T-cell (primary cell): Measurements from ENCODE around the gene RUNX1. TPM values are rescaled to one million over a fixed set of nuclear protein-coding genes. Genes with fewer than 3 reads are reported as not detected.

Experiments
- ATAC-seq, 4 experiments: fragments of 200-7000 bp in 3 of 4; fragments of 150-1000 bp in 1 of 4; cut with Tn5 transposase; replicated peaks in 1 of 4; 1 replicate in 3 of 4; 2 replicates in 1 of 4; pipeline ENCODE4 v1.10.0; 2021; ENCODE audit warnings: moderate library complexity in 3 of 4, mild to moderate bottlenecking in 2 of 4, moderate number of reproducible peaks in 1 of 4
- CTCF ChIA-PET, 2 donors: fragments of 300-600 bp; sonication (Branson Sonifier 250); formaldehyde crosslinking; loops; one replicate each; lab custom pipeline; 2022; ENCODE audit warnings: antibody characterized with exemption in 2 of 2; lab: Charles Lee
- POLR2A ChIA-PET, 2 donors: fragments of 300-600 bp; sonication (Branson Sonifier 250); formaldehyde crosslinking; loops; one replicate each; lab custom pipeline; 2022; ENCODE audit warnings: antibody characterized with exemption in 2 of 2; lab: Charles Lee
- DNase-seq, 35 experiments: peaks; one replicate each; pipeline versions ENCODE4 v3.0.0 to v3.0.0-alpha.2; 2013 to 2023
- H3K27ac ChIP-seq: one replicate; pipeline ENCODE4 v1.5.1; 2013; ENCODE audit warnings: low read length
- H3K27me3 ChIP-seq, 2 experiments: replicated peaks in 1 of 2; 1 replicate in 1 of 2; 2 replicates in 1 of 2; pipeline versions ENCODE4 v1.6.1 to v1.7.0; 2013; ENCODE audit warnings: low read length in 1 of 2, mixed read lengths in 1 of 2; ENCODE audit not compliant: control insufficient read depth in 2 of 2, insufficient read depth in 2 of 2; ENCODE audit errors: extremely low read depth in 1 of 2
- H3K36me3 ChIP-seq, 2 donors: 1 replicate in 1 of 2; 2 replicates in 1 of 2; pipeline versions ENCODE4 v1.6.1 to v1.7.0; 2013; ENCODE audit warnings: low read length in 1 of 2; ENCODE audit not compliant: control insufficient read depth in 2 of 2, insufficient read depth in 1 of 2; ENCODE audit errors: extremely low read depth in 1 of 2
- H3K4me1 ChIP-seq, 2 experiments: 1 replicate in 1 of 2; 2 replicates in 1 of 2; pipeline versions ENCODE4 v1.6.1 to v1.7.0; 2013; ENCODE audit warnings: low read length in 2 of 2, mixed read lengths in 1 of 2; ENCODE audit not compliant: insufficient read depth in 2 of 2, control insufficient read depth in 1 of 2; ENCODE audit errors: extremely low read depth in 1 of 2
- H3K4me3 ChIP-seq, 2 donors: 1 replicate in 1 of 2; 2 replicates in 1 of 2; pipeline versions ENCODE4 v1.5.1 to v1.7.0; 2013; ENCODE audit warnings: mild to moderate bottlenecking in 2 of 2, low read length in 1 of 2, moderate library complexity in 1 of 2; ENCODE audit not compliant: control insufficient read depth in 1 of 2; ENCODE audit errors: extremely low read depth in 1 of 2
- H3K9me3 ChIP-seq: 2 replicates; pipeline ENCODE4 v1.7.0; 2013
- H3K27ac Mint-ChIP-seq, 2 donors: one replicate each; pipeline ENCODE4 v1.8.0; 2020 to 2021; ENCODE audit warnings: mild to moderate bottlenecking in 2 of 2, mixed read lengths in 2 of 2
- H3K27me3 Mint-ChIP-seq, 2 donors: one replicate each; pipeline ENCODE4 v1.8.0; 2021 to 2022; ENCODE audit warnings: mixed read lengths in 2 of 2
- H3K36me3 Mint-ChIP-seq: one replicate; pipeline ENCODE4 v1.8.0; 2021; ENCODE audit warnings: mixed read lengths
- H3K4me1 Mint-ChIP-seq, 3 donors: one replicate each; pipeline ENCODE4 v1.8.0; 2020 to 2022; ENCODE audit warnings: mixed read lengths in 3 of 3, mild to moderate bottlenecking in 1 of 3
- H3K4me3 Mint-ChIP-seq, 3 donors: one replicate each; pipeline ENCODE4 v1.8.0; 2020 to 2022; ENCODE audit warnings: mild to moderate bottlenecking in 3 of 3, mixed read lengths in 3 of 3, moderate library complexity in 3 of 3
- H3K9me3 Mint-ChIP-seq, 3 donors: one replicate each; pipeline ENCODE4 v1.8.0; 2020 to 2022; ENCODE audit warnings: mixed read lengths in 3 of 3
- WGBS: methylation state at CpG from one replicate; pipeline ENCODE4 v1.1.5; 2013; ENCODE audit warnings: missing lambda C conversion rate; ENCODE audit not compliant: insufficient coverage; 5-methylcytosine and 5-hydroxymethylcytosine counted together
- total RNA-seq, 35 experiments: library from RNA in 6 of 35; stranded (reverse) in 6 of 35; fragments of 120-200 nt in 1 of 35; gene quantifications; one replicate each; pipeline versions ENCODE4 v1.2.1 to v1.2.4 and lab custom pipeline; 2013 to 2026

The RUNX1 gene
- total RNA-seq, 5 donors from 2014 or later (not counting 1 experiment from before 2014, with no cell fraction given) = 87.0 to 117 (median 104) TPM

- H3K27ac Mint-ChIP-seq = peak overlapping the region; percentile 97 to 98
- POLR2A ChIA-PET = interaction anchor here in 1 of 2 donors (0.5 to 1.2 kb wide), 3 partner anchors 19 to 108 kb away, joined by 3 to 4 read pairs (median 3); no protein-coding TSS in a partner anchor
- peaks cover 40% of the 10 kb centered on the region for H3K36me3 Mint-ChIP-seq
- H3K9me3 ChIP-seq = no peaks in the 10 kb centered on the region
- ATAC-seq (no peak), DNase-seq (peak in 1 of 35 experiments; percentile 50)
- H3K27me3 Mint-ChIP-seq = no peaks in the 10 kb centered on the region
- CTCF ChIA-PET = interaction anchor here in 1 of 2 donors (0.8 to 1.1 kb wide), 2 partner anchors 71 to 99 kb away, joined by 3 to 4 read pairs; no protein-coding TSS in a partner anchor
- H3K4me1 ChIP-seq = peaks cover 58 to 70% of the 10 kb centered on the region in 2 experiments
- H3K36me3 ChIP-seq = peaks cover 0 to 6% of the 10 kb centered on the region in 2 donors
- H3K4me3 ChIP-seq = peak overlapping the region; percentile 42 to 86
- H3K4me3 Mint-ChIP-seq = peak overlapping the region; percentile 88 to 99 (median 97)
- H3K27ac ChIP-seq = peak overlapping the region; percentile 86
- no peaks in the 10 kb centered on the region for H3K9me3 Mint-ChIP-seq
- H3K27me3 ChIP-seq = no peaks in the 10 kb centered on the region
- WGBS = 16% methylated on average over 4 of the region's 8 CpGs
- H3K4me1 Mint-ChIP-seq = peaks cover 79 to 91% (median 81%) of the 10 kb centered on the region in 3 donors
Measured at GRCh38 chr21:35044770-35045541, 4.1 kb downstream of the RUNX1 start.

- Histone ChIP-seq H3K9me3 (no peaks in the 10 kb centered on the region), H3K27me3 (no peaks in the 10 kb centered on the region), H3K27ac (peak overlapping the region; percentile 86), H3K4me3 (peak overlapping the region in 1 of 2 donors; percentile 5), H3K4me1 (peaks cover 60 to 67% of the 10 kb centered on the region in 2 experiments), H3K36me3 (peaks cover 0 to 9% of the 10 kb centered on the region in 2 donors)
- Mint-ChIP-seq H3K27ac (peak overlapping the region; percentile 97 to 98), H3K4me3 (peak overlapping the region; percentile 88 to 99 (median 97)), H3K27me3 (no peaks in the 10 kb centered on the region), H3K36me3 (peaks cover 41% of the 10 kb centered on the region), H3K9me3 (no peaks in the 10 kb centered on the region), H3K4me1 (peaks cover 78 to 90% (median 80%) of the 10 kb centered on the region in 3 donors)
- ChIA-PET CTCF (interaction anchor here (0.6 to 1.2 kb wide), 2 partner anchors 153 to 912 kb away, joined by 3 read pairs; no protein-coding TSS in a partner anchor), POLR2A (interaction anchor here (0.5 to 1.0 kb wide), 4 partner anchors 15 to 469 kb away, joined by 3 to 5 read pairs (median 4); no protein-coding TSS in a partner anchor)
- DNase-seq = no peak
- no peak for ATAC-seq
- 75% methylated on average over 2 of the region's 3 CpGs for WGBS
Measured at GRCh38 chr21:35044128-35044527, 5.0 kb downstream of the RUNX1 start.

GRCh38 chr21:35043549-35043948, 5.6 kb downstream of the RUNX1 start:
- peak overlapping the region; percentile 86 for H3K27ac ChIP-seq
- Mint-ChIP-seq H3K4me3 (peak overlapping the region; percentile 88 to 99 (median 97)), H3K36me3 (peaks cover 41% of the 10 kb centered on the region), H3K4me1 (peaks cover 82 to 93% (median 84%) of the 10 kb centered on the region in 3 donors), H3K27ac (peak overlapping the region; percentile 97 to 98), H3K27me3 (no peaks in the 10 kb centered on the region), H3K9me3 (no peaks in the 10 kb centered on the region)
- H3K4me3 ChIP-seq = no peak overlapping the region
- peak in 1 of 4 experiments; percentile 17 for ATAC-seq
- peak in 1 of 35 experiments; percentile 59 for DNase-seq
- H3K36me3 ChIP-seq = peaks cover 0 to 9% of the 10 kb centered on the region in 2 donors
- no peaks in the 10 kb centered on the region for H3K9me3 ChIP-seq
- CTCF ChIA-PET = interaction anchor here in 1 of 2 donors (1.2 to 1.4 kb wide), 2 partner anchors 152 to 154 kb away, joined by 3 read pairs; no protein-coding TSS in a partner anchor
- H3K27me3 ChIP-seq = no peaks in the 10 kb centered on the region
- peaks cover 66 to 73% of the 10 kb centered on the region in 2 experiments for H3K4me1 ChIP-seq
- POLR2A ChIA-PET = interaction anchor here in 1 of 2 donors (0.5 to 0.6 kb wide), 2 partner anchors 15 to 61 kb away, joined by 4 read pairs; no protein-coding TSS in a partner anchor

GRCh38 chr21:35042836-35043235, 6.3 kb downstream of the RUNX1 start:
- ATAC-seq (no peak), DNase-seq (peak in 1 of 35 experiments; percentile 33)
- H3K4me3 Mint-ChIP-seq = peak overlapping the region; percentile 88 to 99 (median 97)
- ChIA-PET POLR2A (interaction anchor here in 1 of 2 donors (0.5 kb wide), 1 partner anchor 60 kb away, joined by 4 read pairs; no protein-coding TSS in a partner anchor), CTCF (interaction anchor here in 1 of 2 donors (0.9 to 1.4 kb wide), 2 partner anchors 9 to 153 kb away, joined by 3 read pairs; no protein-coding TSS in a partner anchor)
- peaks cover 0 to 9% of the 10 kb centered on the region in 2 donors for H3K36me3 ChIP-seq
- H3K9me3 ChIP-seq = no peaks in the 10 kb centered on the region
- peaks cover 73 to 80% of the 10 kb centered on the region in 2 experiments for H3K4me1 ChIP-seq
- no peaks in the 10 kb centered on the region for H3K27me3 ChIP-seq
- H3K27ac Mint-ChIP-seq = peak overlapping the region; percentile 97 to 98
- WGBS = 40% methylated on average over 1 of the region's 6 CpGs
- no peaks in the 10 kb centered on the region for H3K27me3 Mint-ChIP-seq
- no peaks in the 10 kb centered on the region for H3K9me3 Mint-ChIP-seq
- H3K36me3 Mint-ChIP-seq = peaks cover 41% of the 10 kb centered on the region
- H3K4me1 Mint-ChIP-seq = peaks cover 90 to 94% (median 92%) of the 10 kb centered on the region in 3 donors
- H3K27ac ChIP-seq = peak overlapping the region; percentile 86
- H3K4me3 ChIP-seq = no peak overlapping the region

GRCh38 chr21:35041881-35042280, 7.2 kb downstream of the RUNX1 start:
- H3K9me3 Mint-ChIP-seq = no peaks in the 10 kb centered on the region
- ChIA-PET CTCF (interaction anchor here in 1 of 2 donors (0.9 kb wide), 1 partner anchor 10 kb away, joined by 3 read pairs; no protein-coding TSS in a partner anchor), POLR2A (no interaction called here)
- ATAC-seq (no peak), DNase-seq (no peak)
- H3K27me3 Mint-ChIP-seq = no peaks in the 10 kb centered on the region
- H3K4me1 ChIP-seq = peaks cover 83 to 87% of the 10 kb centered on the region in 2 experiments
- peak overlapping the region; percentile 88 to 99 (median 97) for H3K4me3 Mint-ChIP-seq
- WGBS = no CpG with 5 or more reads among the region's 4 CpGs
- H3K36me3 Mint-ChIP-seq = peaks cover 40% of the 10 kb centered on the region
- no peaks in the 10 kb centered on the region for H3K9me3 ChIP-seq
- no peaks in the 10 kb centered on the region for H3K27me3 ChIP-seq
- peak overlapping the region; percentile 97 to 98 for H3K27ac Mint-ChIP-seq
- H3K27ac ChIP-seq = peak overlapping the region; percentile 86
- H3K4me3 ChIP-seq = no peak overlapping the region
- peaks cover 0 to 9% of the 10 kb centered on the region in 2 donors for H3K36me3 ChIP-seq
- H3K4me1 Mint-ChIP-seq = peaks cover 94 to 96% (median 96%) of the 10 kb centered on the region in 3 donors

- no peaks in the 10 kb centered on the region for H3K27me3 ChIP-seq
- H3K9me3 ChIP-seq = no peaks in the 10 kb centered on the region
- peaks cover 88 to 89% of the 10 kb centered on the region in 2 experiments for H3K4me1 ChIP-seq
- 44% methylated on average over 4 of the region's 5 CpGs for WGBS
- ChIA-PET CTCF (interaction anchor here (0.7 to 1.0 kb wide), 2 partner anchors 15 kb away, joined by 4 to 7 read pairs; no protein-coding TSS in a partner anchor), POLR2A (no interaction called here)
- Mint-ChIP-seq H3K36me3 (peaks cover 40% of the 10 kb centered on the region), H3K27me3 (no peaks in the 10 kb centered on the region), H3K4me3 (peak overlapping the region; percentile 88 to 99 (median 97)), H3K4me1 (peaks cover 95 to 98% (median 97%) of the 10 kb centered on the region in 3 donors), H3K27ac (peak overlapping the region; percentile 97 to 98), H3K9me3 (no peaks in the 10 kb centered on the region)
- H3K36me3 ChIP-seq = peaks cover 0 to 9% of the 10 kb centered on the region in 2 donors
- H3K27ac ChIP-seq = peak overlapping the region; percentile 86
- DNase-seq = no peak
- no peak for ATAC-seq
- peak overlapping the region in 1 of 2 donors; percentile 7 for H3K4me3 ChIP-seq
Measured at GRCh38 chr21:35041122-35041521, 8.0 kb downstream of the RUNX1 start.
